Measurements from ENCODE around the gene G6PD. TPM values are rescaled to one million over a fixed set of nuclear protein-coding genes. Genes with fewer than 3 reads are reported as not detected.
A peak's percentile ranks its signal among the peaks of the same experiment; 100 is the strongest.

The G6PD gene
- polyA plus RNA-seq, 4 donors: 38.0 to 47.5 (median 40.5) TPM

DNA sequence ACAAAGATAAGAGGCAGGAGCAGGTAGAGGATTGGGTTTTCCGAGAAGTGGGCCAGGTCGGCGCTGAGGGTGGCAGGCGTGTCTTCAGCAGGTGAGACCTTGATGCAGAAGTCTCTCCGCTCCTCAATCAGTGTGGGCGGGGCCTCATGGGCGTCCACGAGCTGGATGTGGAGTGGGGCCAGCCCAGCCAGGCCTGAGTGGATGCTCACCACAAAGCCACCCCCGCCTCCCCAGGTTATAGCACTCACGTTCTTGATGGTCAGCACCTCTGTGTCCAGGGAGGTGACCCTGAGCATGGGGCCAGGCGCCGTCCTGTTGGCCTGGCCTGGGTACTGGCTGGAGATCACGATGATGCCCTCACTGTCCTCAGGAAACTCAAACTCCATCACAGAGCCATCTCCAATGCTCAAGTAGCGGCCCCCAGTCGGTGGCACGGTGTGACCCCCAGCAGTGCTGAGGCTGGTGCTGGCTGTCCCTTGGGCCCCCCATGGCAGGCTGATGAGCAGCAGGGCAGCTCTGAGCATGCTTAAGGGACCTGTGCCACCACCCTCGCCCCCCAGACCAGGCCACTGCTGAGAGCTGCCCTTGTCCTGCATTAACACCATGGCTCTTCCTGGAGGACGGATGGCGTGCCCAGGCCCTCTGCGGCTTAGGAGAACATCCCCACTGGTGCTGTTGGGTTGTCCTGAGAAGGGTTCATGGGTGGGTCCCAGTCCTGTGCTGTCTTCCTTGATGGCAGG lies 58.1 kb downstream of the G6PD start:
- no peak for DNase-seq (ENCODE audit: low read depth in 4 of 4, low spot score in 3 of 4)

- no peak for DNase-seq (ENCODE audit: low read depth in 4 of 4, low spot score in 3 of 4)
These were observed 58.9 kb downstream of the G6PD start for GRCh38 chrX:154487518-154488290.

GRCh38 chrX:154486396-154487207 lies 60.0 kb downstream of the G6PD start, which contains the start of gene UBL4A:
Gene UBL4A (minus strand): TSS chrX:154486615. CDS start chrX:154486584, 31 bp downstream.
- DNase-seq (ENCODE audit: low read depth in 4 of 4, low spot score in 3 of 4): peak in 3 of 4 donors; percentile 44 to 58 (median 52)

GRCh38 chrX:154486052-154486395 lies 60.6 kb downstream of the G6PD start:
- no peak for DNase-seq (ENCODE audit: low read depth in 4 of 4, low spot score in 3 of 4)

- no peak for DNase-seq (ENCODE audit: low read depth in 4 of 4, low spot score in 3 of 4)
These were observed 61.2 kb downstream of the G6PD start for GRCh38 chrX:154485150-154486051.

DNA sequence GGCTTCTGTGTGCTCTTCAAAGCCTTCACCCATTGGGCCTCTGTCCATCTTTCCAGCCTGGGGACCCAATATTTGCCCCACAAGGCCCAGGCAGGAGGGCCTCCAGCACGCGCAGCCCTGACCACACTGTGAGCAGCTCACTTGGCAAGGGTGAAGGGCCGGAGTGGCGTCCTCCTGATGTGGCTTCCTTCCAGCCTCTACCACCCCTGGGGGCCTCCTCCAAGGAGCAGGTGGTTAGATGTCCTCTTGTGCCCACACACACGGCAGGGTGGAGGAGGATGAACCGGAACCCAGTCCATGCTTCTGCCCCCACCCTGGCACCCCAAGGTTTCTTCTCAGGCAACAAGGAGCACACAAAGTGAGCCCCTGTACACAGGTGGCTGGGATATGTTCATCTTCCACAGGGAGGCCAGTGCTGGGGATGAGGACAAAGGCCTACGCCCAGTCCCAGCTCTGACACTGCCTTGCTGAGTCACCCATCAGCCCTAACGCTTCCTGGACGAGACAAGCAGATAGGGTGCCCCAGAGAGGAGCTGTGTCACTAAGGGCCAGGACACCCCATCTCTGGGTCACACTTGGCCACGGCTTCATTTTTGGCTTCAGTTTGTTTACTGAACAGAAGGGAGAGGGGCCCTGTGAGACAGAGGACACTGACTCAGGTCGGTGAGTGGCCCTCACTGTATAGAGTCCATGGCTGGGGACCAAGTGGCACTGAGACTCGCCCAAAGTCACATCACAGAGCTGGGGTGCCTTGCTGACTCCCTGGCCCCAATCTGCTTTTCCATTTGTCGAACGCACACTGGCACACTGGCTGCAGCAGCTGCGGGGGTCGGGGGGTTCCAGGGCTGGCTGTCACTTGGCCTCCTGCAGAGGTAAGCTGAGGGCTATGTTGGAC lies 62.1 kb downstream of the G6PD start:
- no peak for DNase-seq (ENCODE audit: low read depth in 4 of 4, low spot score in 3 of 4)

DNA sequence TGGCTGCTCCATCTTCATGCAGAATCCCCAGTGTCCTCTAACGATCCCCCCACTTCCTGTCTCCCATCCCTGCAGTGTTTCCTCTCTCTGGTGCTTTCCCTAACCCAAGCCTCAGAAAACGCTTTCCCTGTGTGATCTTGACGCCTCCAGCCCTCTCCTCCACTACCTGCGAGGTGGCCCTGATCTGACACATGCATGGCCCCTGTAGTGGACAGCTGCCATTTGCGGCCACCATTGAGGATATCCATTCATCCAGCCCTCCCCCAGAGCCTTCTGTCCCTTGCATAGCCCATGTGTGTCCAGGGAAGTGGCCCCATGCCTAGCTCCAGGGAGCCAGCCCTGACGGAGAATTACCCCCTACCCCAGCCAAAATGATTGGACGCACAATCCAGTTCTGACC lies 63.3 kb downstream of the G6PD start:
- DNase-seq (ENCODE audit: low read depth in 4 of 4, low spot score in 3 of 4): no peak

- no peak for DNase-seq (ENCODE audit: low read depth in 4 of 4, low spot score in 3 of 4)
These were observed 63.9 kb downstream of the G6PD start for GRCh38 chrX:154482786-154483185.

GRCh38 chrX:154481911-154482601 lies 64.6 kb downstream of the G6PD start:
- DNase-seq (ENCODE audit: low read depth in 4 of 4, low spot score in 3 of 4): no peak

Other genes starting within 250 kb of the G6PD start
- gene FLNA, start 172.2 kb downstream of the G6PD start, polyA plus RNA-seq (ENCODE audit: insufficient read length in 4 of 4): 100 to 1,000 TPM; 390 to 584 (median 487) TPM
- gene EMD, start 167.6 kb downstream of the G6PD start, polyA plus RNA-seq (ENCODE audit: insufficient read length in 4 of 4): 10 to 100 TPM; 59.5 to 75.9 (median 68.4) TPM
- 1,000 to 10,000 TPM; 2,891 to 3,494 (median 3,187) TPM for gene RPL10, start 148.5 kb downstream of the G6PD start, polyA plus RNA-seq (ENCODE audit: insufficient read length in 4 of 4)
- gene DNASE1L1, start 137.6 kb downstream of the G6PD start, polyA plus RNA-seq (ENCODE audit: insufficient read length in 4 of 4): 10 to 100 TPM; 10.1 to 16.5 (median 12.0) TPM
- gene TAFAZZIN, start 135.3 kb downstream of the G6PD start, polyA plus RNA-seq (ENCODE audit: insufficient read length in 4 of 4): 10 to 100 TPM; 23.9 to 50.8 (median 33.3) TPM
- gene ATP6AP1, start 118.2 kb downstream of the G6PD start, polyA plus RNA-seq (ENCODE audit: insufficient read length in 4 of 4): 100 to 1,000 TPM in 3 of 4 donors, 10 to 100 TPM in 1; 90.0 to 165 (median 151) TPM
- gene GDI1, start 109.7 kb downstream of the G6PD start, polyA plus RNA-seq (ENCODE audit: insufficient read length in 4 of 4): 100 to 1,000 TPM; 120 to 154 (median 127) TPM
- gene FAM50A, start 102.7 kb downstream of the G6PD start, polyA plus RNA-seq (ENCODE audit: insufficient read length in 4 of 4): 10 to 100 TPM; 44.1 to 52.3 (median 46.7) TPM
- 10 to 100 TPM; 45.2 to 69.6 (median 53.6) TPM for gene PLXNA3, start 88.6 kb downstream of the G6PD start, polyA plus RNA-seq (ENCODE audit: insufficient read length in 4 of 4)
- gene LAGE3, start 67.6 kb downstream of the G6PD start, polyA plus RNA-seq (ENCODE audit: insufficient read length in 4 of 4): 10 to 100 TPM; 11.2 to 14.8 (median 12.2) TPM
- 10 to 100 TPM; 19.9 to 29.3 (median 27.1) TPM for gene UBL4A, start 60.2 kb downstream of the G6PD start, polyA plus RNA-seq (ENCODE audit: insufficient read length in 4 of 4)
- 10 to 100 TPM; 17.2 to 21.7 (median 21.0) TPM for gene SLC10A3, start 56.2 kb downstream of the G6PD start, polyA plus RNA-seq (ENCODE audit: insufficient read length in 4 of 4)
- 10 to 100 TPM; 25.6 to 43.5 (median 30.7) TPM for gene FAM3A, start 30.6 kb downstream of the G6PD start, polyA plus RNA-seq (ENCODE audit: insufficient read length in 4 of 4)
- 10 to 100 TPM; 12.3 to 19.1 (median 14.4) TPM for gene IKBKG, start 774 bp upstream of the G6PD start, polyA plus RNA-seq (ENCODE audit: insufficient read length in 4 of 4)
- gene CTAG1A, start 38.3 kb upstream of the G6PD start, polyA plus RNA-seq (ENCODE audit: insufficient read length in 4 of 4): not detected
- not detected for gene CTAG1B, start 72.4 kb upstream of the G6PD start, polyA plus RNA-seq (ENCODE audit: insufficient read length in 4 of 4)
- not detected for gene CTAG2, start 106.7 kb upstream of the G6PD start, polyA plus RNA-seq (ENCODE audit: insufficient read length in 4 of 4)
- gene GAB3, start 204.2 kb upstream of the G6PD start, polyA plus RNA-seq (ENCODE audit: insufficient read length in 4 of 4): 1 to 10 TPM; 2.2 to 3.0 (median 2.6) TPM
- gene DKC1, start 216.0 kb upstream of the G6PD start, polyA plus RNA-seq (ENCODE audit: insufficient read length in 4 of 4): 10 to 100 TPM; 44.1 to 59.2 (median 58.5) TPM